Progenitor cell of endocrine pancreas (in vitro differentiated cells): ENCODE measurements around the gene STN1. TPM values are rescaled to one million over a fixed set of nuclear protein-coding genes. Genes with fewer than 3 reads are reported as not detected.

ENCODE experiments used
- DNase-seq: peaks from one replicate; pipeline ENCODE4 v3.0.0; 2021; ENCODE audit warnings: low spot score; ENCODE audit not compliant: unreplicated experiment
- H3K27ac Mint-ChIP-seq: 2 replicates; pipeline ENCODE4 v1.8.0; 2021; ENCODE audit warnings: mild to moderate bottlenecking, moderate library complexity, mixed read lengths
- H3K27me3 Mint-ChIP-seq: 2 replicates; pipeline ENCODE4 v1.8.0; 2021; ENCODE audit warnings: mixed read lengths
- H3K36me3 Mint-ChIP-seq: 2 replicates; pipeline ENCODE4 v1.8.0; 2022; ENCODE audit warnings: mixed read lengths; ENCODE audit not compliant: insufficient read depth
- H3K4me1 Mint-ChIP-seq: 2 replicates; pipeline ENCODE4 v1.8.0; 2021; ENCODE audit warnings: low read depth, mixed read lengths
- H3K4me3 Mint-ChIP-seq: 2 replicates; pipeline ENCODE4 v1.8.0; 2021; ENCODE audit warnings: low read depth, mild to moderate bottlenecking, moderate library complexity, mixed read lengths
- H3K9me3 Mint-ChIP-seq: 2 replicates; pipeline ENCODE4 v1.8.0; 2021; ENCODE audit warnings: low read depth, mixed read lengths
- CTCF ChIP-seq: fragments of 200-600 bp; sonication (generic); IDR thresholded peaks from one replicate; pipeline ENCODE4 v1.5.0; 2021; ENCODE audit warnings: antibody characterized with exemption, mild to moderate bottlenecking; ENCODE audit not compliant: unreplicated experiment
- long read RNA-seq: library from polyadenylated mRNA; unstranded; transcript quantifications from one replicate; pipeline ENCODE4 v2.0.0, GENCODE V29; 2020
- total RNA-seq: library from RNA; stranded (reverse); gene quantifications from 2 replicates; pipeline ENCODE4 v1.2.1, GENCODE V29; 2021

STN1 gene
- total RNA-seq, result 13.6 and 15.7 TPM in 2 replicates
- long read RNA-seq, transcript STN1-201 (10 exons, 1,417 nt), result major isoform, 26 of 57 reads
- long read RNA-seq, transcript STN1-202 (9 exons, 1,311 nt), result minor isoform, 19 of 57 reads
- long read RNA-seq, partial matches to known transcripts, result 2 of 57 reads
- long read RNA-seq, other reads (novel, unspliced or antisense), result 7 of 57 reads

GRCh38 chr10:103918053-103918846 lies at the start of gene STN1:
Gene STN1 (minus strand): TSS chr10:103918184. CDS start chr10:103917594, 590 bp downstream.
- Mint-ChIP-seq H3K4me1 (peaks cover 21% of the 10 kb centered on the region), H3K4me3 (peak within 1 kb of the TSS; percentile 93), H3K27ac (peak within 1 kb of the TSS; percentile 94), H3K27me3 (no peaks in the 10 kb centered on the region), H3K9me3 (no peaks in the 10 kb centered on the region), H3K36me3 (peaks cover 7% of the 10 kb centered on the region)
- peak; percentile 92 for DNase-seq
- TF ChIP-seq CTCF, result peak; percentile 48

GRCh38 chr10:103967448-103968071 lies 49.6 kb upstream of the STN1 start:
- H3K4me3 Mint-ChIP-seq, result peak overlapping the region; percentile 92
- no peaks in the 10 kb centered on the region for H3K36me3 Mint-ChIP-seq
- no peaks in the 10 kb centered on the region for H3K27me3 Mint-ChIP-seq
- DNase-seq, result no peak
- peaks cover 21% of the 10 kb centered on the region for H3K4me1 Mint-ChIP-seq
- TF ChIP-seq CTCF, result no peak
- no peaks in the 10 kb centered on the region for H3K9me3 Mint-ChIP-seq
- peak overlapping the region; percentile 94 for H3K27ac Mint-ChIP-seq

- no peaks in the 10 kb centered on the region for H3K9me3 Mint-ChIP-seq
- peaks cover 21% of the 10 kb centered on the region for H3K4me1 Mint-ChIP-seq
- DNase-seq, result peak; percentile 71
- H3K27ac Mint-ChIP-seq, result peak within 1 kb of the TSS; percentile 94
- no peaks in the 10 kb centered on the region for H3K36me3 Mint-ChIP-seq
- no peak for TF ChIP-seq CTCF
- H3K4me3 Mint-ChIP-seq, result peak within 1 kb of the TSS; percentile 96
- H3K27me3 Mint-ChIP-seq, result no peaks in the 10 kb centered on the region
These were observed 48.9 kb upstream of the STN1 start, which contains the start of gene SLK for GRCh38 chr10:103966671-103967447. Gene SLK (plus strand): TSS chr10:103967140. CDS start chr10:103967746, 606 bp downstream.

- Mint-ChIP-seq H3K4me3 (no peak overlapping the region), H3K27me3 (peaks cover 8% of the 10 kb centered on the region), H3K36me3 (no peaks in the 10 kb centered on the region), H3K4me1 (no peaks in the 10 kb centered on the region), H3K9me3 (peaks cover 3% of the 10 kb centered on the region), H3K27ac (no peak overlapping the region)
- DNase-seq, result no peak
- no peak for TF ChIP-seq CTCF
These were observed 42.1 kb upstream of the STN1 start for GRCh38 chr10:103960103-103960502.

GRCh38 chr10:103958996-103959395 lies 41.0 kb upstream of the STN1 start:
- no peaks in the 10 kb centered on the region for H3K36me3 Mint-ChIP-seq
- TF ChIP-seq CTCF, result no peak

More at GRCh38 chr10:103958996-103959395, 41.0 kb upstream of the STN1 start:
- no peaks in the 10 kb centered on the region for H3K4me1 Mint-ChIP-seq
- peaks cover 10% of the 10 kb centered on the region for H3K9me3 Mint-ChIP-seq
- peaks cover 8% of the 10 kb centered on the region for H3K27me3 Mint-ChIP-seq
- H3K27ac Mint-ChIP-seq, result no peak overlapping the region
- no peak for DNase-seq
- H3K4me3 Mint-ChIP-seq, result no peak overlapping the region
